Lung (tissue), 12 donors: ENCODE measurements around the gene SDHAF2. TPM values are rescaled to one million over a fixed set of nuclear protein-coding genes. Genes with fewer than 3 reads are reported as not detected.
"Not testable (repeated sequence)": the region's sequence is repeated elsewhere in the genome, so short reads cannot be mapped to it uniquely, and the experiment has no call there.

Experiments used
- ATAC-seq: fragments of 200-7000 bp; cut with Tn5 transposase; one replicate; pipeline ENCODE4 v1.9.1; 2020; ENCODE audit warnings: moderate number of reproducible peaks; ENCODE audit not compliant: insufficient read depth, low FRiP score
- DNase-seq, 3 donors: peaks; one replicate each; pipeline ENCODE4 v3.0.0-alpha.2; 2013 to 2017
- H3K27ac ChIP-seq, 2 donors: one replicate each; pipeline ENCODE4 v1.5.1; 2013; ENCODE audit warnings: mild to moderate bottlenecking in 2 of 2, moderate library complexity in 2 of 2, control low read depth in 1 of 2, inconsistent platforms in 1 of 2, low read depth in 1 of 2, low read length in 1 of 2
- H3K27me3 ChIP-seq, 3 donors: one replicate each; pipeline ENCODE4 v1.5.1; 2013; ENCODE audit warnings: low read length in 2 of 3; ENCODE audit not compliant: control insufficient read depth in 3 of 3, insufficient read depth in 3 of 3
- H3K36me3 ChIP-seq, 4 donors: one replicate each; pipeline ENCODE4 v1.5.1; 2013; ENCODE audit warnings: low read length in 4 of 4, mild to moderate bottlenecking in 1 of 4, moderate library complexity in 1 of 4; ENCODE audit not compliant: control insufficient read depth in 4 of 4, insufficient read depth in 4 of 4
- H3K4me1 ChIP-seq, 5 donors: one replicate each; pipeline ENCODE4 v1.5.1; 2013; ENCODE audit warnings: low read length in 5 of 5, mild to moderate bottlenecking in 2 of 5, moderate library complexity in 1 of 5; ENCODE audit not compliant: control insufficient read depth in 5 of 5, insufficient read depth in 5 of 5
- H3K4me3 ChIP-seq: one replicate; pipeline ENCODE4 v1.5.1; 2013; ENCODE audit warnings: mild to moderate bottlenecking, control low read depth, moderate library complexity
- H3K9ac ChIP-seq, 2 donors: one replicate each; pipeline ENCODE4 v1.5.1; 2013; ENCODE audit warnings: low read length in 2 of 2, control low read depth in 1 of 2; ENCODE audit not compliant: insufficient read depth in 1 of 2
- H3K9me3 ChIP-seq, 4 donors: one replicate each; pipeline ENCODE4 v1.5.1; 2013; ENCODE audit warnings: low read length in 3 of 4, mild to moderate bottlenecking in 1 of 4, moderate library complexity in 1 of 4; ENCODE audit not compliant: control insufficient read depth in 4 of 4, insufficient read depth in 3 of 4
- CTCF ChIP-seq: IDR thresholded peaks from 2 replicates; pipeline ENCODE4 v1.5.1; 2012; ENCODE audit warnings: mild to moderate bottlenecking; ENCODE audit errors: control extremely low read depth, extremely low read depth
- WGBS, 2 donors: extraction: QIAGEN DNeasy Blood & Tissue Kit; methylation state at CpG; one replicate each; pipeline ENCODE4 v1.1.7; 2013; 5-methylcytosine and 5-hydroxymethylcytosine counted together
- polyA plus RNA-seq, 2 donors: library from polyadenylated mRNA; stranded (reverse); fragments of 200-250 nt; gene quantifications; one replicate each; pipeline ENCODE4 v1.2.1, GENCODE V29; 2013
- total RNA-seq, 2 donors: library from RNA; depleted of rRNA in 1 of 2; stranded (reverse); fragments of >200 nt in 1 of 2; gene quantifications; one replicate each; pipeline ENCODE4 v1.2.1, GENCODE V29; 2014 to 2021
- donor health status: control.
- donor health status: control.
- donor health status: Bipolar disorder and iron deficiency.
- donor health status: healthy.
- donor health status: DM: yes; HTN: yes; CAD: no.

Gene SDHAF2
- total and polyA plus RNA-seq, 4 donors, result 39.6 to 53.4 (median 43.9) TPM

DNA sequence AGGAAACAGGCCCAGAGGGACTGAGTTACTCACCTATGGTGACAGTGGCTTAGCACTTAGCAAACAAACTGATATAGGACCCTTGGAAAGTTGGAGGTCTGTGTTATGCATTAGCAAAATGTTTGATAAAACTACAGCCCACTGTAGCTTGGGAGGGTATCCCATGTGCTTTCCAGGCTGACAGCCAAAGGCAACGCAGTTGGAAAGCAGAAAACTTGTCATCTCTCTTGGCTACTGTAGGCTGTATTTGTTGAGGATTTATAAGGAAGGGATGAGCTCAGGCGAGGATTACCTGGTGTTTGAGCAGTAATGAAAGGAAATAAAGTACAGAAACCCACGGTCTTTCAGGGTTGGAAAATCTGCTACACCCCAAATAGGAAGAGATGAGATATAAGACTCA lies 23.8 kb downstream of the SDHAF2 start:
- H3K9ac ChIP-seq, result no peak overlapping the region
- peaks cover 0 to 14% (median 5%) of the 10 kb centered on the region in 4 donors for H3K36me3 ChIP-seq
- no peaks in the 10 kb centered on the region for H3K27me3 ChIP-seq
- H3K4me1 ChIP-seq, result peaks cover 0 to 5% (median 0%) of the 10 kb centered on the region in 5 donors
- no peak for ATAC-seq
- peak in 1 of 3 donors; percentile 21 for DNase-seq
- H3K4me3 ChIP-seq, result no peak overlapping the region
- 68 to 90% methylated on average over 3 of the region's 3 CpGs for WGBS, 2 donors
- no peak for TF ChIP-seq CTCF
- no peaks in the 10 kb centered on the region for H3K9me3 ChIP-seq
- peak overlapping the region in 1 of 2 donors; percentile 16 for H3K27ac ChIP-seq

GRCh38 chr11:61454520-61454919 lies 24.6 kb downstream of the SDHAF2 start:
- H3K27ac ChIP-seq, result no peak overlapping the region
- peaks cover 0 to 13% (median 1%) of the 10 kb centered on the region in 4 donors for H3K36me3 ChIP-seq
- WGBS, 2 donors, result 93 to 96% methylated on average over 7 of the region's 7 CpGs
- H3K9me3 ChIP-seq, result no peaks in the 10 kb centered on the region
- H3K9ac ChIP-seq, result no peak overlapping the region
- TF ChIP-seq CTCF, result no peak
- H3K4me1 ChIP-seq, result no peaks in the 10 kb centered on the region
- no peak for ATAC-seq
- no peaks in the 10 kb centered on the region for H3K27me3 ChIP-seq
- H3K4me3 ChIP-seq, result no peak overlapping the region
- DNase-seq, result no peak

GRCh38 chr11:61460474-61460881 lies 30.6 kb downstream of the SDHAF2 start:
- Histone ChIP-seq H3K9ac (no peak overlapping the region), H3K4me3 (no peak overlapping the region), H3K4me1 (peaks cover 0 to 2% (median 0%) of the 10 kb centered on the region in 5 donors), H3K27ac (no peak overlapping the region), H3K9me3 (no peaks in the 10 kb centered on the region), H3K27me3 (no peaks in the 10 kb centered on the region), H3K36me3 (peaks cover 0 to 5% (median 0%) of the 10 kb centered on the region in 4 donors)
- ATAC-seq, result no peak
- no peak for DNase-seq
- TF ChIP-seq CTCF, result no peak
- WGBS, 2 donors, result 82% methylated on average over 3 of the region's 3 CpGs

- Histone ChIP-seq H3K27ac (no peak overlapping the region), H3K4me3 (no peak overlapping the region)
- no peak for ATAC-seq
These were observed 31.1 kb downstream of the SDHAF2 start for GRCh38 chr11:61460986-61461385.

DNA sequence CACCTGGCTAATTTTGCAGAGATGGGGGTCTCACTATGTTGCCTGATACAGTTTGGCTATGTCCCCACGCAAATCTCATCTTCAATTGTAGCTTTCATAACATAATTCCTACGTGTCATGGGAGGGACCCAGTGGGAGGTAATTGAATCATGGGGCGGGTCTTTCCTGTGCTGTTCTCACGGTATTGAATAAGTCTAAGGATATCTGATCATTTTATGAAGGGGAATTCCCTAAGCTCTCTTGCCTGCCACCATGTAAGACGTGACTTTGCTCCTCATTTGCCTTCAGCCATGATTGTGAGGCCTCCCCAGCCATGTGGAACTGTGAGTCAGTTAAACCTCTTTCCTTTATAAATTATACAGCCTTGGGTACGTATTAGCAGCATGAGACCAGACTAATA lies 37.7 kb downstream of the SDHAF2 start:
- H3K27ac ChIP-seq, DNase-seq, H3K9ac ChIP-seq, ATAC-seq, H3K9me3 ChIP-seq, H3K27me3 ChIP-seq, H3K4me1 ChIP-seq, H3K4me3 ChIP-seq: not testable (repeated sequence)
- 81 to 91% methylated on average over 6 of the region's 6 CpGs for WGBS, 2 donors
- peaks cover 0 to 10% (median under 1%) of the 10 kb centered on the region in 4 donors for H3K36me3 ChIP-seq

More at GRCh38 chr11:61460986-61461385, 31.1 kb downstream of the SDHAF2 start:
- 93 to 94% methylated on average over 5 of the region's 5 CpGs for WGBS, 2 donors
- no peak for TF ChIP-seq CTCF
- DNase-seq, result no peak
- Histone ChIP-seq H3K4me1 (peaks cover 0 to 2% (median 0%) of the 10 kb centered on the region in 5 donors), H3K27me3 (no peaks in the 10 kb centered on the region), H3K36me3 (peaks cover 0 to 1% (median 0%) of the 10 kb centered on the region in 4 donors), H3K9ac (no peak overlapping the region), H3K9me3 (no peaks in the 10 kb centered on the region)
